Progenitor cell of endocrine pancreas (in vitro differentiated cells): ENCODE results near the gene FER1L5. TPM values are rescaled to one million over a fixed set of nuclear protein-coding genes. Genes with fewer than 3 reads are reported as not detected.

Source experiments
- DNase-seq: peaks from one replicate; pipeline ENCODE4 v3.0.0; 2021; ENCODE audit warnings: low spot score; ENCODE audit not compliant: unreplicated experiment
- H3K27ac Mint-ChIP-seq: 2 replicates; pipeline ENCODE4 v1.8.0; 2021; ENCODE audit warnings: mild to moderate bottlenecking, moderate library complexity, mixed read lengths
- H3K27me3 Mint-ChIP-seq: 2 replicates; pipeline ENCODE4 v1.8.0; 2021; ENCODE audit warnings: mixed read lengths
- H3K36me3 Mint-ChIP-seq: 2 replicates; pipeline ENCODE4 v1.8.0; 2022; ENCODE audit warnings: mixed read lengths; ENCODE audit not compliant: insufficient read depth
- H3K4me1 Mint-ChIP-seq: 2 replicates; pipeline ENCODE4 v1.8.0; 2021; ENCODE audit warnings: low read depth, mixed read lengths
- H3K4me3 Mint-ChIP-seq: 2 replicates; pipeline ENCODE4 v1.8.0; 2021; ENCODE audit warnings: low read depth, mild to moderate bottlenecking, moderate library complexity, mixed read lengths
- H3K9me3 Mint-ChIP-seq: 2 replicates; pipeline ENCODE4 v1.8.0; 2021; ENCODE audit warnings: low read depth, mixed read lengths
- total RNA-seq: library from RNA; stranded (reverse); gene quantifications from 2 replicates; pipeline ENCODE4 v1.2.1, GENCODE V29; 2021
- TF ChIP-seq, protein P1 (sequence below): fragments of 200-600 bp; sonication (generic); IDR thresholded peaks from one replicate; pipeline ENCODE4 v1.5.0; 2021; ENCODE audit warnings: antibody characterized with exemption, mild to moderate bottlenecking; ENCODE audit not compliant: unreplicated experiment

The FER1L5 gene
- total RNA-seq, 1 donor from 2014 or later: 1.5 TPM

- Mint-ChIP-seq H3K9me3 (no peaks in the 10 kb centered on the region), H3K4me3 (peak overlapping the region; percentile 97), H3K27ac (peak overlapping the region; percentile 96), H3K4me1 (peaks cover 16% of the 10 kb centered on the region), H3K36me3 (peaks cover 8% of the 10 kb centered on the region), H3K27me3 (no peaks in the 10 kb centered on the region)
- TF ChIP-seq, protein P1, sequence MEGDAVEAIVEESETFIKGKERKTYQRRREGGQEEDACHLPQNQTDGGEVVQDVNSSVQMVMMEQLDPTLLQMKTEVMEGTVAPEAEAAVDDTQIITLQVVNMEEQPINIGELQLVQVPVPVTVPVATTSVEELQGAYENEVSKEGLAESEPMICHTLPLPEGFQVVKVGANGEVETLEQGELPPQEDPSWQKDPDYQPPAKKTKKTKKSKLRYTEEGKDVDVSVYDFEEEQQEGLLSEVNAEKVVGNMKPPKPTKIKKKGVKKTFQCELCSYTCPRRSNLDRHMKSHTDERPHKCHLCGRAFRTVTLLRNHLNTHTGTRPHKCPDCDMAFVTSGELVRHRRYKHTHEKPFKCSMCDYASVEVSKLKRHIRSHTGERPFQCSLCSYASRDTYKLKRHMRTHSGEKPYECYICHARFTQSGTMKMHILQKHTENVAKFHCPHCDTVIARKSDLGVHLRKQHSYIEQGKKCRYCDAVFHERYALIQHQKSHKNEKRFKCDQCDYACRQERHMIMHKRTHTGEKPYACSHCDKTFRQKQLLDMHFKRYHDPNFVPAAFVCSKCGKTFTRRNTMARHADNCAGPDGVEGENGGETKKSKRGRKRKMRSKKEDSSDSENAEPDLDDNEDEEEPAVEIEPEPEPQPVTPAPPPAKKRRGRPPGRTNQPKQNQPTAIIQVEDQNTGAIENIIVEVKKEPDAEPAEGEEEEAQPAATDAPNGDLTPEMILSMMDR: no peak
- DNase-seq: no peak
Measured at GRCh38 chr2:96739076-96739632, 96.6 kb downstream of the FER1L5 start.

DNA sequence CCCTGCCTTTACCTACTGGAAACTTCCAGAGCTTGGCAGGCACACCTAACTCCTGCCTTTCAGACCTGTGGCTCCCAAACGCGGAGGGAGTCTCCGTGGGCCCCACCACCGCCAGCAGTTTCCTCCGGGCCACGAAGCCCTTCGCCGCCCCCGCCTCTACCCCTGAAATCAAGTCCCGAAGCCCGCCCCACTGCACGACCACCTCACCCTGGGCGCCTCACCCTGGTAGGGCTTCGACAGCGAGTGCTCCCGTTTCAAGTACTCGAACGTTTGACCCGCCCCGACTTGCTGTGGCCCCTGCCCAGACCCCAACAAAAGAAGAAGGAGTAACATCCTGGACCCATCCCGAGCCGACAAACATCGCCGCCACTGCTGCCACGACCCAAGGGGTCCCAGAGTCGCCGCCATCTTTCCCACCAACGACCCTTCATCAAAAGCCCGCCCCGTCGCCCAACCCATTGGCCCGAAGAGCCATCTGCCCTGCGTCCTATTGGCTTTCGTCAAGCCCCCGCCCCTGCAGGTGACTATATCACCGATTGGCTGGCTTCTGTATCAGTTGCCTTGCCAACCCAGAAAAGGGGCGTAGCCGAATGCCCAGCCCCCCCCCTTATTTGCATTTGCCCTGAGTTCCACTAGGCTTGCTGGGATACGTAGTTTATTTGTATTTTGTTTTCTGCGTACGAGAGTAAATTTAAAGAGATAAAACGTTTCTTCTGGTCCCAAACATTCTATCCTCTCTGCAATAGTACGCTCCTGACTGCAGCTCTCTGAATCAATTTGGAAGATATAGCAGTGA, 97.3 kb downstream of the FER1L5 start, which contains the start of gene LMAN2L:
LMAN2L (minus strand) TSS at position 432 of the 796 bp plus-strand sequence; CDS start at position 408, 24 bp downstream.
- TF ChIP-seq, protein P1: no peak
- Mint-ChIP-seq H3K36me3 (peaks cover 2% of the 10 kb centered on the region), H3K27ac (peak within 1 kb of the TSS; percentile 96), H3K9me3 (no peaks in the 10 kb centered on the region), H3K4me3 (peak within 1 kb of the TSS; percentile 97), H3K27me3 (no peaks in the 10 kb centered on the region), H3K4me1 (peaks cover 16% of the 10 kb centered on the region)
- DNase-seq: peak; percentile 90

DNA sequence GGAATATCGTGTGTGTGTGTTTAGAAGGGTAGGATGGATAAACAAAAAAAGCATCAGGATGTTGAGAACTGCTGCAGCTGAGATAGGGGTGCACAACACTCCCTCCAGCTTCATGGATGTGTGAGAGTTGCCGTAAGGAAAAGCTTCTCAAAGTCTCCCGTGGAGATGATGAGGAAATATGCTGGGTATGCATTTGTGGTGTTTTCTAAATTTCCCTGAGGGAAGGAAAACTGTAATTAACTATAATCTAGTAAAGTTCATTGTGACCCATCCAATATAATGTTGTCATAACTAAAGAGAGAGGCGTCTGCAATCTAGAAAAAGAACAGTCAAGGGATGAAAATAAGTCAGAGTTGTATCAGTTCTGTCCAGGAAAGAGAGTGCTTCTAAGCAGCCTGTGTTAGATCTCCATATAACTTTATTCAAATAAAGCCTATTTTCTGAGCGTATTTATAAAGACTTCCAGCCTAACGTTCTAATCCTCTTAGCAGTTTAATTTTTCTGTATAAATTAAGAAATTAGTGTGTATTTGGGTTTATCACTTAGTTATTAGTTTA, 104.6 kb downstream of the FER1L5 start:
- Mint-ChIP-seq H3K9me3 (no peaks in the 10 kb centered on the region), H3K4me3 (no peak overlapping the region), H3K27ac (peak overlapping the region; percentile 60), H3K4me1 (no peaks in the 10 kb centered on the region), H3K27me3 (no peaks in the 10 kb centered on the region), H3K36me3 (no peaks in the 10 kb centered on the region)
- TF ChIP-seq, protein P1: no peak
- DNase-seq: no peak

GRCh38 chr2:96751800-96752199, 109.2 kb downstream of the FER1L5 start:
- TF ChIP-seq, protein P1: no peak
- Mint-ChIP-seq H3K27me3 (no peaks in the 10 kb centered on the region), H3K36me3 (no peaks in the 10 kb centered on the region), H3K4me3 (no peak overlapping the region), H3K27ac (no peak overlapping the region), H3K9me3 (no peaks in the 10 kb centered on the region), H3K4me1 (no peaks in the 10 kb centered on the region)
- no peak for DNase-seq

DNA sequence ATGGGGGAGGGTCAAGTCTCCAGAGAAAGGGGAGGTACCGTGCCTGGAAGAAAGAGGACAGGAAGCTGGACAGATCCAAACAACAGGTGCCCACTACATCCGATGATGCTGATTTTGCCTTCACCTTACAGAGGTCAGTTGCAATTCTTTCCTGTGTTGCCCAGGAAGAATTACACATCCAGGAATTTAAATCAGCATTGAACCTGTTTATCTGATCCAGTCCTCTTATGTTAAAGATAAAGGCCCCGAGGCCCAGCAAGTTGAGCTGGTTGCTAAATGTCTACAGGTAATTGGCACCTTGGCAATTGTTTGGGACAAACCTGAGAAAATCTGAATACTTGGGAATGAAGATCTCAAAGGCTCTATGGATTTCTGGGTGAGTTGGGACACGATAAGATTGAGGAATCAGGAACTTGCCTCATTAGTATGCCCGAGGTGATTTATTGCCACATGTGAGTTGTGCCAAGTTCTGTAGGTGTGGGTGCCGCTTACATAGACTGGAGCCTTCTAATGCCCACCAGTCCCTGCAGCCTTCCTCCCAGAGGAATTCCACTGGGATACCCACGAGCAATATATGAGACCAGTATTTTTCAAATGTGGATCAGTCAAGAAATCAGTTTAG, 111.2 kb downstream of the FER1L5 start:
- no peak overlapping the region for H3K27ac Mint-ChIP-seq
- H3K36me3 Mint-ChIP-seq: no peaks in the 10 kb centered on the region
- no peaks in the 10 kb centered on the region for H3K4me1 Mint-ChIP-seq

More for the DNA sequence above, 111.2 kb downstream of the FER1L5 start:
- Mint-ChIP-seq H3K4me3 (no peak overlapping the region), H3K9me3 (no peaks in the 10 kb centered on the region), H3K27me3 (peaks cover 3% of the 10 kb centered on the region)
- TF ChIP-seq, protein P1: no peak
- DNase-seq: no peak
